ENCODE measurements around the gene NEMF.

The NEMF gene

GRCh38 chr14:49732896-49733295 lies 119.7 kb downstream of the NEMF start:
- no peak for DNase-seq

All from activated CD8-positive, alpha-beta memory T cell treated with anti-CD3 and anti-CD28 coated beads, Interleukin-2, amount 50 U/mL, for 4 hours (primary cell).